D721Med (cell line): ENCODE measurements around the gene MOB3B.

ENCODE experiments used
- DNase-seq: peaks from one replicate; pipeline ENCODE4 v3.0.0; 2011; ENCODE audit warnings: low spot score; ENCODE audit not compliant: insufficient read length
- FAIRE-seq: peaks from 2 replicates; lab custom pipeline; 2011; peaks lifted over from hg19 to GRCh38; lab: Jason Lieb, UNC
- CTCF ChIP-seq: IDR thresholded peaks from 2 replicates; pipeline ENCODE4 v1.5.1; 2012; ENCODE audit warnings: mild to moderate bottlenecking, control low read depth; ENCODE audit not compliant: insufficient read depth; ENCODE audit errors: missing control alignments

The MOB3B gene

GRCh38 chr9:27541740-27542139 lies 12.1 kb upstream of the MOB3B start:
- TF ChIP-seq CTCF, result no peak
- DNase-seq, result no peak
- no peak for FAIRE-seq

- FAIRE-seq, result no peak
- no peak for TF ChIP-seq CTCF
- DNase-seq, result no peak
Measured at GRCh38 chr9:27540502-27540901, 10.9 kb upstream of the MOB3B start.

- DNase-seq (no peak), FAIRE-seq (no peak)
- TF ChIP-seq CTCF, result no peak
Measured at GRCh38 chr9:27539479-27540441, 10.1 kb upstream of the MOB3B start.

- TF ChIP-seq CTCF, result no peak
- FAIRE-seq, result no peak
Measured at GRCh38 chr9:27538647-27539046, 9.0 kb upstream of the MOB3B start.

DNA sequence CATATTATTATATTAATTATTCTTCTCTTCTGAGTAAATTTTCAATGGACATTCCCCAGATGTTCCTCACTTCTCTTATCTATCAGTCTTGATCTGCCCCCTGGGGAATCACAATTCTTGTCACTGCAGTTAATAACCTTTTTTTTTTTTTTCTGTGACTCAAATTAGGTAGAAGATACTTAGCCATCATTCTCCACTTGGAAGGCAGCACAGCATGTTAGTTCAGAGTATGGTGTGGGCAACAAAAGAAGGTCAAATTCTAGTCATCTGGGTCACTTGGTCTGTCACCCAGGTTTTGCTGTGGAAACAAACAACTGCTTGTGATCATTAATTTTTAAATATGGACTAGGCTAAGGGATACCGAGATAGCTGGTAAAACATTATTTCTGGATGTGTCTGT lies 8.1 kb upstream of the MOB3B start:
- FAIRE-seq, result no peak
- TF ChIP-seq CTCF, result no peak
- DNase-seq, result no peak

More at GRCh38 chr9:27538647-27539046, 9.0 kb upstream of the MOB3B start:
- no peak for DNase-seq

GRCh38 chr9:27537027-27537435 lies 7.4 kb upstream of the MOB3B start:
- TF ChIP-seq CTCF, result no peak
- no peak for FAIRE-seq
- no peak for DNase-seq

DNA sequence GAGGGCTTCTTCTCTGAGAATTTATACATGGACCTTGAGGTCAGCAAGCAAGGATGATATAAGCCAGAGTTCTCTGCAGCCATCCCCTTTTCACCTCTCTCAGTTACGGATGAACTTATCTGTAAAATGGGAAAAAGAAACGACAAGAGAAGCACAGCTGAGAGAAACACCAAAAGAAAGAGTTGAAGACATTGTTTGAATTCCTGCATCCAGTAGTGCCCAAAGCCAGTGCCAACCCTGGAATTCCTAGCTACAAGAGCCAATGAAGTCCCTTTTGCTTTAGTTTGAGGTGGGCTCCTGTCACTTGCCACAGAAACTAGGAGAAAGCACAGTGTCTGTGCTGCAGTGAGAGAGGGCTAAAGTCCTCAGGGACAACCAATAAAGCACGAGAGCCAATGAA lies 6.6 kb upstream of the MOB3B start:
- no peak for TF ChIP-seq CTCF
- DNase-seq (no peak), FAIRE-seq (no peak)
